WTC11 (cell line): ENCODE measurements around the gene UBE3C.
"Not testable (repeated sequence)": the region's sequence is repeated elsewhere in the genome, so short reads cannot be mapped to it uniquely, and the experiment has no call there.

Experiments used
- NFYB ChIP-seq: sonication (generic); formaldehyde crosslinking; conservative IDR thresholded peaks from 2 replicates; pipeline ENCODE4 v1.8.0; 2022; ENCODE audit warnings: low read depth, missing genetic modification reagents
- ZNF671 ChIP-seq: fragments of 250-450 bp; sonication (Bioruptor Pico); IDR thresholded peaks from 2 replicates; pipeline ENCODE4 v1.8.0; 2021; ENCODE audit warnings: mild to moderate bottlenecking
- TF ChIP-seq, protein P1 (sequence below): fragments of 200-600 bp; IDR thresholded peaks from 2 replicates; pipeline ENCODE4 v1.8.0; 2022; ENCODE audit warnings: antibody characterized with exemption

DNA sequence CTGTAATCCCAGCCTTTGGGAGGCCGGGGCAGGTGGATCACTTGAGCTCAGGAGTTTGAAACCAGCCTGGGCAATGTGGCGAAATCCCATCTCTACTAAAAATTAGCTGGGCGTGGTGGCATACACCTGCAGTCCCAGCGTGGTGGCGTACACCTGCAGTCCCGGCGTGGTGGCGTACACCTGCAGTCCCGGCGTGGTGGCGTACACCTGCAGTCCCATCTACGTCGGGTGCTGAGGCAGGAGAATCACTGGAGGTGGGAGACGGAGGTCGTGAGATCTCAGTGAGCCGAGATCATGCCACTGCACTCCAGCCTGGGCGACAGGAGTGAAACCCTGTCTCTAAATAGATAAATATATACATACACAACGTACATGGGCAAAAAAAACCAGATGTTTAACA lies 116.1 kb downstream of the UBE3C start:
- TF ChIP-seq, protein P1, sequence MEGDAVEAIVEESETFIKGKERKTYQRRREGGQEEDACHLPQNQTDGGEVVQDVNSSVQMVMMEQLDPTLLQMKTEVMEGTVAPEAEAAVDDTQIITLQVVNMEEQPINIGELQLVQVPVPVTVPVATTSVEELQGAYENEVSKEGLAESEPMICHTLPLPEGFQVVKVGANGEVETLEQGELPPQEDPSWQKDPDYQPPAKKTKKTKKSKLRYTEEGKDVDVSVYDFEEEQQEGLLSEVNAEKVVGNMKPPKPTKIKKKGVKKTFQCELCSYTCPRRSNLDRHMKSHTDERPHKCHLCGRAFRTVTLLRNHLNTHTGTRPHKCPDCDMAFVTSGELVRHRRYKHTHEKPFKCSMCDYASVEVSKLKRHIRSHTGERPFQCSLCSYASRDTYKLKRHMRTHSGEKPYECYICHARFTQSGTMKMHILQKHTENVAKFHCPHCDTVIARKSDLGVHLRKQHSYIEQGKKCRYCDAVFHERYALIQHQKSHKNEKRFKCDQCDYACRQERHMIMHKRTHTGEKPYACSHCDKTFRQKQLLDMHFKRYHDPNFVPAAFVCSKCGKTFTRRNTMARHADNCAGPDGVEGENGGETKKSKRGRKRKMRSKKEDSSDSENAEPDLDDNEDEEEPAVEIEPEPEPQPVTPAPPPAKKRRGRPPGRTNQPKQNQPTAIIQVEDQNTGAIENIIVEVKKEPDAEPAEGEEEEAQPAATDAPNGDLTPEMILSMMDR, result not testable (repeated sequence)
- not testable (repeated sequence) for TF ChIP-seq ZNF671, NFYB (CRISPR knock-in tag)
